HG03135 (cell line): Measurements from ENCODE around the gene INCENP.
A peak's percentile ranks its signal among the peaks of the same experiment; 100 is the strongest.

ENCODE experiments used
- ATAC-seq: cut with Tn5 transposase; IDR thresholded peaks from one replicate; pipeline ENCODE4 v1.9.1; 2021; ENCODE audit warnings: mild to moderate bottlenecking, moderate library complexity; ENCODE audit not compliant: unreplicated experiment

The INCENP gene

GRCh38 chr11:62124186-62125113 is 639 bp downstream of the INCENP start:
- ATAC-seq = peak; percentile 13

- ATAC-seq = no peak
These were observed 1.5 kb downstream of the INCENP start for GRCh38 chr11:62125316-62125715.

- no peak for ATAC-seq
These were observed 2.1 kb downstream of the INCENP start for GRCh38 chr11:62125881-62126280.

GRCh38 chr11:62127426-62127825 is 3.6 kb downstream of the INCENP start:
- ATAC-seq = no peak

GRCh38 chr11:62127941-62128770 is 4.3 kb downstream of the INCENP start:
- ATAC-seq = no peak

GRCh38 chr11:62128835-62129234 is 5.0 kb downstream of the INCENP start:
- no peak for ATAC-seq

- no peak for ATAC-seq
These were observed 5.9 kb downstream of the INCENP start for GRCh38 chr11:62129590-62130282.

- ATAC-seq = no peak
These were observed 6.7 kb downstream of the INCENP start for GRCh38 chr11:62130283-62131169.

- no peak for ATAC-seq
These were observed 7.3 kb downstream of the INCENP start for GRCh38 chr11:62131170-62131464.

GRCh38 chr11:62132191-62132590 is 8.4 kb downstream of the INCENP start:
- ATAC-seq = no peak

- ATAC-seq = no peak
These were observed 9.0 kb downstream of the INCENP start for GRCh38 chr11:62132689-62133293.

GRCh38 chr11:62133328-62134065 is 9.7 kb downstream of the INCENP start:
- ATAC-seq = no peak

- no peak for ATAC-seq
These were observed 13.6 kb downstream of the INCENP start for GRCh38 chr11:62137276-62137861.

GRCh38 chr11:62137881-62138629 is 14.2 kb downstream of the INCENP start:
- ATAC-seq = no peak

GRCh38 chr11:62138630-62139425 is 15.0 kb downstream of the INCENP start:
- no peak for ATAC-seq

GRCh38 chr11:62139526-62140303 is 15.9 kb downstream of the INCENP start:
- ATAC-seq = no peak
